Measurements from ENCODE around the gene CST9. TPM values are rescaled to one million over a fixed set of nuclear protein-coding genes. Genes with fewer than 3 reads are reported as not detected.

The CST9 gene
- total and polyA plus RNA-seq, 2 of the 8 experiments (the other 6 are each of a cell fraction or from before 2014, with no cell fraction given), result 0.05 to 0.19 TPM

- no peak for TF ChIP-seq CTBP2 (IDR thresholded peaks at IDR 0.05; ENCODE audit: borderline replicate concordance, insufficient read depth, insufficient read length, low read length)
- TF ChIP-seq RNF2 (IDR thresholded peaks at IDR 0.05; ENCODE audit: borderline replicate concordance, low read depth, low read length, missing control alignments, poor library complexity, severe bottlenecking), result no peak
These were observed 39.9 kb upstream of the CST9 start (continued) for GRCh38 chr20:23645575-23645974.
